GM12891 (cell line): ENCODE measurements around the gene DCLK2.

Experiments used
- POLR2A ChIP-seq: IDR thresholded peaks from 2 replicates; pipeline ENCODE4 v1.6.1; 2011; ENCODE audit warnings: low read depth, low read length, control low read depth
- POLR2AphosphoS5 ChIP-seq: IDR thresholded peaks from 2 replicates; pipeline ENCODE4 v1.6.1; 2011; ENCODE audit warnings: low read depth, low read length, control low read depth

DNA sequence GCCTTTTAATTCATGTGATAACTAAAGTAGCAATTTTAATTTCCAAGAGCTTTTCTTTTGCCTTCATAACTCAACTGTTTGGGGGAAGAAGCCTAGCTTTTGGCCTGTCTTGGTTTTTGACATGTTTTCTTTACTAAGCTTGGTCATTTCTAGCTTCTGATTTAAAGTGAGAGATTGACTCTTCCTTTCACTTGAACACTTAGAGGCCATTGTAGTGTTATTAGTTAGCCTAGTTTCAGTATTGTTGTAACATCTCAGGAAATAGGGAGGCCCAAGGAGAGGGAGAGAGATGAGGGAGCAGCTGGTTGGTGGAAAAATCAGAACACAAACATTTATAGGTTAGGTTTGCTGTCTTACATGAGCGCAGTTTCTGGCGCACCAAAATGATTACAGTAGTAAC lies 44.8 kb downstream of the DCLK2 start:
- no peak for TF ChIP-seq POLR2AphosphoS5
- TF ChIP-seq POLR2A: no peak
